ENCODE data around the gene SRP54.
"Not testable (repeated sequence)": the region's sequence is repeated elsewhere in the genome, so short reads cannot be mapped to it uniquely, and the experiment has no call there.

Gene SRP54

DNA sequence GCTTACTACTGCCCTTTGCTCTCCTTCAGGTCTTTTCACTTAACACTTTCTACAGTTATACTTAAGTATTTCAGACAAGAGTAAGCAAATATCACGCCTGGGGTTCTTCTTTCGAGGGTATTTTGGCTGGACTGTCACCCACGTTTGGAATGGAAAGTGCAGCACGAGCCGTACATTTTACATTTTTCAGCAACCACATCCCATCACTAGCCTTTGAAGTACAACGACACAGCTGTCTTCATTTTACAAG lies 62.9 kb downstream of the SRP54 start:
- Mint-ChIP-seq H3K27ac (peak overlapping the region; percentile 98), H3K36me3 (ENCODE audit: low read depth) (peaks cover 25% of the 10 kb centered on the region), H3K4me1 (ENCODE audit: low read depth) (peaks cover 36% of the 10 kb centered on the region), H3K27me3 (no peaks in the 10 kb centered on the region), H3K9me3 (no peaks in the 10 kb centered on the region), H3K4me3 (peak overlapping the region; percentile 99)
- intact Hi-C loops (cut with micrococcal nuclease), result loop anchor here (1.0 to 10.0 kb wide), 4 partner anchors 63 to 369 kb away; partner anchors contain the start of genes BAZ1A, PPP2R3C, PRORP and SRP54

GRCh38 chr14:35046048-35046750 lies 63.4 kb downstream of the SRP54 start, which contains the start of gene FAM177A1:
Gene FAM177A1 (plus strand): TSS chr14:35046272. CDS start chr14:35046464, 192 bp downstream.
- Mint-ChIP-seq H3K36me3 (ENCODE audit: low read depth) (peaks cover 25% of the 10 kb centered on the region), H3K4me3 (peak within 1 kb of the TSS; percentile 99), H3K4me1 (ENCODE audit: low read depth) (peaks cover 38% of the 10 kb centered on the region), H3K9me3 (no peaks in the 10 kb centered on the region), H3K27ac (peak within 1 kb of the TSS; percentile 98), H3K27me3 (no peaks in the 10 kb centered on the region)
- intact Hi-C loops (cut with micrococcal nuclease), result loop anchor here (1.0 to 10.0 kb wide), 4 partner anchors 64 to 369 kb away; partner anchors contain the start of genes BAZ1A, PPP2R3C, PRORP and SRP54

DNA sequence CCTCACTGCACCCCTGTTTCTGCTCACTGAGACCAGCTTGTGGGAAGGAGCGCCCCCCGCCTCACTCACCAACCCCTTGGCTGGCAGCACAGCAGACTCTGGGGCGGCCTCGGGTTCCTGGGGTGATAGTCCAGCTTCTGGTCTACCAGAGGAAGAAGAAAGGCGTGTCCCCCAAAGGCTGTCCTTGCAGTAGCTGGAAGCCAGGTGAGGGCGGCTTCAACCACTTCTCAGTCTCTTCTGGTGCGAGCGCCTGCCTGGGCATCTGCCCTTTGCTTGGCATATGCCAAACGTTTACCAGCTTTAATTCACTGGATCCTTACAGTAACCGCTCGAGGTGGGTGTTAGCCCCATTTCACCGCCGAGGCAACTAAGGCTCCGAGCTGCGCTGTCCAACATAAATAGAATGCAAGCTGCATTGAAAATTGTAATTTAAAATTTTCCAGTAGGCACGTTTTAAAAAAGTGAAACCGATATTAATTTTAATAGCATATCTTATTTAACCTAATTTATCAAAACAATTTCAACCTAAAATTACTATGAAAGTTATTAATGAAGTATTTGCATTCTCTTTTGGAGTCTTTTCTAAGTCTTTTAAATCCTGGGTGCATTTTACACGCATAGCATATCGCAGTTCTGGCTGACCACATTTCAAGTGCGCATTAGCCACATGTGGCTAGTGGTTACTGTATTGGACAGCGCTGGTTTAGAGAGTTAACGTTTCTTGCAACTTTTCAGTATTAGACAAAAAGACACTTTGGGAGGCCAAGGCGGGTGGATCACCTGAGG lies 64.2 kb downstream of the SRP54 start:
- Mint-ChIP-seq H3K4me3 (peak overlapping the region; percentile 99), H3K27ac (peak overlapping the region; percentile 98), H3K27me3 (no peaks in the 10 kb centered on the region)

DNA sequence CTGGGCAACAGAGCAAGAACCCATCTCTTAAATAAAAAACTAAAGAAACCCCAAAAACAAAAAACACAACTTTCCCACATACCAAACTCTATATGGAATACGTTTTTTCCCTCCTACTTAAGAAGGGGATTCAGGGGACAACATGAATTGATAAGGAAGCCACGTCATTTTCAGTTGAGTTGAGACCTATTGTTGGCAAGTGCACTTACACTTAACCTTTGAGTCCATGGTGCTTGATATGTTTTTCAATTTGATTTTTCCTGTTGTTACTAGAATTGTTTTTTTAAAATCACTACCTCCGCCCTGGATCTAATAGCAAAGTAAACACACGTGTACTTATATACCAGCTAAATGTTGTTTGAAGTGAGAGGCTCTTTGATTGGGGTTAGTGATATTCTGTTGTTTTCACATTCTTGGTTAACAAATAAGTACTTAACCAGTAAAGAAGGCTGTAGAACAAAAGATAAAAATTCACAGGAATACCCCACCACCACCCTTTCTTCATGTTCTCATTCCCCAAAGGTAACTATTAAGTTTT lies 65.3 kb downstream of the SRP54 start:
- peaks cover 34% of the 10 kb centered on the region for H3K36me3 Mint-ChIP-seq (ENCODE audit: low read depth)
- no peak overlapping the region for H3K27ac Mint-ChIP-seq
- no peaks in the 10 kb centered on the region for H3K9me3 Mint-ChIP-seq
- no peak overlapping the region for H3K4me3 Mint-ChIP-seq
- H3K4me1 Mint-ChIP-seq (ENCODE audit: low read depth), result peaks cover 38% of the 10 kb centered on the region
- no peaks in the 10 kb centered on the region for H3K27me3 Mint-ChIP-seq
- intact Hi-C loops (cut with micrococcal nuclease), result loop anchor here (2.0 to 10.0 kb wide), 3 partner anchors 74 to 367 kb away; partner anchors contain the start of genes BAZ1A, PPP2R3C and PRORP

More for the DNA sequence above, 64.2 kb downstream of the SRP54 start:
- peaks cover 38% of the 10 kb centered on the region for H3K4me1 Mint-ChIP-seq (ENCODE audit: low read depth)
- intact Hi-C loops (cut with micrococcal nuclease), result loop anchor here (1.0 to 10.0 kb wide), 4 partner anchors 65 to 368 kb away; partner anchors contain the start of genes BAZ1A, PPP2R3C, PRORP and SRP54
- peaks cover 27% of the 10 kb centered on the region for H3K36me3 Mint-ChIP-seq (ENCODE audit: low read depth)
- H3K9me3 Mint-ChIP-seq, result no peaks in the 10 kb centered on the region

DNA sequence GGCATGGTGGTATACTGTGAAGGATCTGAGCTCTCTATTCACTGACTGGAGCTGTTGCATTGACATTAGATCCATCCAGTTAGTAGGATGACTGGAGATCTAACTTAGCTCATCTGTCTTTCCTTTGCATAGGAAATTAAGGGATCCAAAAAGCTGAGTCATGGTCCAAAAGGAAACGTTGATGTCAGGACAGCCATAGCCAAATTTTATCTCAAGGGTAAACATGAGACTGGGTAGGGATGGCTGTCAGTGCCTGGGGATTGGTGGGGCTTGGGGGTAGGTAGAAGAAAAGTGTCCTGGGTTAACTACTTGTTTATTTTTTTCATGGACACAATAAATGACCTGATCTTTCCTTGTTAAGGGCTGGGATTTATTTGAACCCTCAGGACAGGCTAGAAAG lies 67.9 kb downstream of the SRP54 start:
- no peaks in the 10 kb centered on the region for H3K27me3 Mint-ChIP-seq
- H3K36me3 Mint-ChIP-seq (ENCODE audit: low read depth), result peaks cover 53% of the 10 kb centered on the region
- H3K27ac Mint-ChIP-seq, result no peak overlapping the region
- no peaks in the 10 kb centered on the region for H3K9me3 Mint-ChIP-seq
- intact Hi-C loops (cut with micrococcal nuclease), result no loop called here
- H3K4me3 Mint-ChIP-seq, result no peak overlapping the region
- peaks cover 30% of the 10 kb centered on the region for H3K4me1 Mint-ChIP-seq (ENCODE audit: low read depth)

DNA sequence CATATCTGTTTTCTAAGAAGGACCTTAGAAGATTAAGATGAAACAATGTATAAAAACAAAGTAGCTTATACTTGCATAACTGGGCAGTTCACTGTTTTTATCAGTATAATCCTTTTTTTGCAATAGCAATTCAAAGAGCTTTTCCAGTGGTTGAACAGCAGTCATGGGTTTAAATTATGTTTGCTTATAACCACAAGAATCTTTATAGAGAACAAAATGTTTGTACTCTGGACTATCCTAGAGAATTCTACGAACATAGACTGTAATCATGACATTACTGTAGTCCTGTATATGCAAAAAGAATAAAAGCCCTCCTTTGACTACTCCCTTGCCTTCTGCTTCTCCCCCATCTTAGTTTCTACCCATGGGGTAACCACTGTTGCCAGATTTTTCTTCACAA lies 69.0 kb downstream of the SRP54 start:
- Mint-ChIP-seq H3K36me3 (ENCODE audit: low read depth) (peaks cover 48% of the 10 kb centered on the region), H3K4me3 (no peak overlapping the region), H3K9me3 (no peaks in the 10 kb centered on the region), H3K27ac (no peak overlapping the region), H3K27me3 (no peaks in the 10 kb centered on the region), H3K4me1 (ENCODE audit: low read depth) (peaks cover 29% of the 10 kb centered on the region)
- intact Hi-C loops (cut with micrococcal nuclease), result no loop called here

- Mint-ChIP-seq H3K36me3 (ENCODE audit: low read depth) (peaks cover 56% of the 10 kb centered on the region), H3K9me3 (no peaks in the 10 kb centered on the region), H3K27ac (no peak overlapping the region), H3K27me3 (no peaks in the 10 kb centered on the region), H3K4me3 (no peak overlapping the region), H3K4me1 (ENCODE audit: low read depth) (peaks cover 28% of the 10 kb centered on the region)
- intact Hi-C loops (cut with micrococcal nuclease), result no loop called here
Observed at GRCh38 chr14:35052637-35053036, 69.8 kb downstream of the SRP54 start.

GRCh38 chr14:35061113-35061791 lies 78.5 kb downstream of the SRP54 start:
- H3K4me1 Mint-ChIP-seq (ENCODE audit: low read depth), result peaks cover 11% of the 10 kb centered on the region
- H3K27me3 Mint-ChIP-seq; H3K9me3 Mint-ChIP-seq; H3K4me3 Mint-ChIP-seq; intact Hi-C loops (cut with micrococcal nuclease); H3K27ac Mint-ChIP-seq: not testable (repeated sequence)
- peaks cover 56% of the 10 kb centered on the region for H3K36me3 Mint-ChIP-seq (ENCODE audit: low read depth)

DNA sequence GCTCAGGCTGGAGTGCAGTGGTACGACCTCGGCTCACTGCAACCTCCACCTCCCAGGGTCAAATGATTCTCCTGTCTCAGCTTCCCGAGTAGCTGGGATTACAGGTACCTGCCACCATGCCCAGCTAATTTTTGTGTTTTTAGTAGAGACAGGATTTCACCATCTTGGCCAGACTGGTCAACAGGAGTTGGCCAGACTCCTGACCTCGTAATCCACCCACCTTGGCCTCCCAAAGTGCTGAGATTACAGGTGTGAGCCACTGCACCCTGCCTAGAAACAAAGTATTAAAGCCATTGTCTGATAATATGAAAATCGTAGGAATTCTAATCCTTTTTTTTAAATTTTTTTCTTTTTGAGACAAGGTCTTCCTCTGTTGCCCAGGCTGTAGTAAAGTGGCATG lies 82.9 kb downstream of the SRP54 start:
- H3K9me3 Mint-ChIP-seq; H3K4me3 Mint-ChIP-seq; H3K27ac Mint-ChIP-seq; intact Hi-C loops (cut with micrococcal nuclease); H3K27me3 Mint-ChIP-seq; H3K4me1 Mint-ChIP-seq (ENCODE audit: low read depth): not testable (repeated sequence)
- H3K36me3 Mint-ChIP-seq (ENCODE audit: low read depth), result peaks cover 50% of the 10 kb centered on the region

DNA sequence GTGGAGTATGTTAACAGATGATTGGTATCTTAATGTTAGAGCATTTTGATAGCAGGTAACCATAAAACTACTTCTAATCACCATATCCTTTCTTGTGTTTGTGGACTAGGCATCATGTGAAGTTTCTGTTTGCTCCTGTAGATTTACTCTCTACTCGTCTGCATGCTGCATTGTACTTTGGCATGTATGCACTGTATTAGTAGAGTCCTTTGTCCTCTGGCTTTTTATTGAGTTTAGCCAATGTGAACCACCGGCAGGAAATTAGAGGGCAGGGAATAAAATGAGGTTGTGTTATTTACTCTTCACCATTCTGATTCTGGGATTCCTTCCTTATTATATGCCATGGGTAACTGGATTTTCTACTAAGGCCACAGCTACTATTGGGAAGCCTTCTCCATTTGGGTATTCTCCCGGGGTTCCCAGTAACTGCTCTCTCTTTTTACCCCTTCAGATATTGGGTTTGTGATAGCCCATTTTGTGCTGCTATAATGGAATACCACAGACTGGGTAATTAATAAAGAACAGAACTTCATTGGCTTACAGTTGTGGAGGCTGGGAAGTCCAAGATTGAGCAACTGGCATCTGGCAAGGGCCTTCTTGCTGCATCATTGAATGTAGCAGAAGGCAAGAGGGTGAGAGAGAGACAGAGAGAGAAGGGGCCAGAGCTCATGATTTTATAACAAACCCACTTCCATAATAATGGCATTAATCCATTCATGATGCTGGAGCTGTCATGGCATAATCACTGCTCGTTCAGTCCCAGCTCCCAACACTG lies 85.6 kb downstream of the SRP54 start:
- Mint-ChIP-seq H3K27ac (no peak overlapping the region), H3K36me3 (ENCODE audit: low read depth) (peaks cover 49% of the 10 kb centered on the region), H3K9me3 (peaks cover 7% of the 10 kb centered on the region), H3K4me3 (no peak overlapping the region), H3K4me1 (ENCODE audit: low read depth) (peaks cover 14% of the 10 kb centered on the region), H3K27me3 (no peaks in the 10 kb centered on the region)
- intact Hi-C loops (cut with micrococcal nuclease), result no loop called here

DNA sequence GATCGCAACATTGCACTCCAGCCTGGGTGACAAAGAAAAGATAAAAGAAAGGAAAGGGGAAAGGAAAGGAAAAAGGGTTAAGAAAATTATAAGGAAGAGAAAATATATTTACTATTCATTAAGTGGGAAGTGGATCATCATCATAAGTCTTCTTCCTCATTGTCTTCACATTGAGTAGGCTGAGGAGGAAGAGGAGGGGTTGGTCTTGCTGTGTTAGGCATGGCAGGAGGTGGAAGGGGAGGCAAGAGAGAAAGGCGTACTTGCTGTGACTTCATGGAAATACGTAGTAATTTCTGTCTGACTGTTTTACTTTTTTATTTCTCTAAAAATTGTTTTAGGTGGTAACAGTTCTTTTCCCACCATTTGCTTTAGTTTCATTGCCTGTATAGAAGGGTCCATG lies 89.4 kb downstream of the SRP54 start:
- H3K4me1 Mint-ChIP-seq (ENCODE audit: low read depth), result peaks cover 14% of the 10 kb centered on the region
- intact Hi-C loops (cut with micrococcal nuclease), result no loop called here
- H3K27me3 Mint-ChIP-seq, result no peaks in the 10 kb centered on the region
- H3K27ac Mint-ChIP-seq, result peak overlapping the region; percentile 13
- no peak overlapping the region for H3K4me3 Mint-ChIP-seq
- H3K9me3 Mint-ChIP-seq, result peaks cover 7% of the 10 kb centered on the region
- peaks cover 69% of the 10 kb centered on the region for H3K36me3 Mint-ChIP-seq (ENCODE audit: low read depth)

DNA sequence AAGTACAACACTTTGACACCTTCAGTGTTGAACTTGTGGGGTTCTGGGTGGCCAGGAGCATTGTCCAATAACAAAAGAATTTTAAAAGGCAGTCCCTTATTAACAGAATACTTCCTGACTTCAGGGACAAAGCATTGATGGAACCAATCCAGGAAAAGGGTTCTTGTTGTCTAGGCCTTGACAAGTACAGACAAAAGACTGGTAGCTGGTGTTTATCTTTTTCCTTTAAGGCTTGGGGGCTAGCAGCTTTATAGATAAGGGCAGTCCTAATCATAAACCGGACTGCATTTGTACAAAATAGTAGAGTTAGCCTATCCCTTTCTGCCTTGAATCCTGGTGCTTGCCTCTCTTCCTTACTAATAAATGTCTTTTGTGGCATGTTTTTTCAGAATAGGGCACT lies 90.7 kb downstream of the SRP54 start:
- Mint-ChIP-seq H3K4me1 (ENCODE audit: low read depth) (peaks cover 14% of the 10 kb centered on the region), H3K4me3 (no peak overlapping the region), H3K27ac (no peak overlapping the region), H3K9me3 (peaks cover 4% of the 10 kb centered on the region), H3K36me3 (ENCODE audit: low read depth) (peaks cover 68% of the 10 kb centered on the region), H3K27me3 (no peaks in the 10 kb centered on the region)
- intact Hi-C loops (cut with micrococcal nuclease), result no loop called here

DNA sequence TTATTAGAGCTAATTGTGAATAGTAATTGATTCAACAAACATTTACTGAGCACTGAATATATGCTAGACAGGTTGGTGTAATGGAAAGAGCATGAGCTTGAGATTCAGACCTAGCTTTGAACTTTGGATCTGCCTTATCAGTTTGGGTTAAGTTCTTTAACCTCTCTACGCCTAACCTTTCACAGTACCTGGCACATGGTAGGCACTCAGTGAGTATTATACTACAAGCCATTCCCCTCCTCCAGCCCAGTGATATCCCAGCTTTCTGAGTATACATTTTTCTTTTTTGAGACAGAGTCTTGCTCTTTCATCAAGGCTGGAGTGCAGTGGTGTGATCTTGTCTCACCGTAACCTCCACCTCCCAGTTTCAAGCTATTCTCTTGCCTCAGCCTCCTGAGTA lies 95.3 kb downstream of the SRP54 start:
- no peaks in the 10 kb centered on the region for H3K27me3 Mint-ChIP-seq
- no peak overlapping the region for H3K4me3 Mint-ChIP-seq

More for the DNA sequence above, 95.3 kb downstream of the SRP54 start:
- Mint-ChIP-seq H3K36me3 (ENCODE audit: low read depth) (peaks cover 57% of the 10 kb centered on the region), H3K27ac (no peak overlapping the region), H3K9me3 (no peaks in the 10 kb centered on the region), H3K4me1 (ENCODE audit: low read depth) (peaks cover under 1% of the 10 kb centered on the region)
- intact Hi-C loops (cut with micrococcal nuclease), result no loop called here

All from dendritic cell treated with granulocyte-macrophage colony-stimulating factor and Interleukin-4, amounts not matched to agents 40 ng/mL and 50 ng/mL, for 4 days (primary cell).